Activated CD4-positive, alpha-beta T cell treated with anti-CD3 and anti-CD28 coated beads, Interleukin-2, Interleukin-6, amounts not matched to agents 100 ng/mL and 50 ng/mL, durations not matched to agents 16 hours and 8 hours (primary cell): ENCODE measurements around the gene HELZ2.

ENCODE experiments used
- DNase-seq: peaks from one replicate; pipeline ENCODE4 v3.0.0-alpha.2; 2020

Gene HELZ2

DNA sequence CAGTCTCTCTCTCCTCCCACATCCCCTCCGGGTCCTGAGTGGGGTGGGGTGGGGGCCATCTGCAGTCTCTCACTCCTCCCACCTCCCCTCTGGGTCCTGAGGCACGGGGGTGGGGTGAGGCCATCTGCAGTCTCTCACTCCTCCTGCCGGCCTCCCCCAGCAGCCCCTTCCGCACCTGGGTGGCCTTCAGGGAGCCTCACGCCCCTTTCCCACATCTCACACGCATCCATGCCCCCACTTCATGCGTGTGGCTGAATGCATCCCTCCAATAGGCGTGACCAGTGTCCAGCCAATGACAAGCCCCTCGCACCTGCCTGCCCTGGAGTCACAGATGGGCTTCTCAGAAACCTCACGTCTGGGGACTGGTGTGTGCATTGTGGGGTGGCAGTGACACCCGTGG lies 25.5 kb downstream of the HELZ2 start:
- no peak for DNase-seq

DNA sequence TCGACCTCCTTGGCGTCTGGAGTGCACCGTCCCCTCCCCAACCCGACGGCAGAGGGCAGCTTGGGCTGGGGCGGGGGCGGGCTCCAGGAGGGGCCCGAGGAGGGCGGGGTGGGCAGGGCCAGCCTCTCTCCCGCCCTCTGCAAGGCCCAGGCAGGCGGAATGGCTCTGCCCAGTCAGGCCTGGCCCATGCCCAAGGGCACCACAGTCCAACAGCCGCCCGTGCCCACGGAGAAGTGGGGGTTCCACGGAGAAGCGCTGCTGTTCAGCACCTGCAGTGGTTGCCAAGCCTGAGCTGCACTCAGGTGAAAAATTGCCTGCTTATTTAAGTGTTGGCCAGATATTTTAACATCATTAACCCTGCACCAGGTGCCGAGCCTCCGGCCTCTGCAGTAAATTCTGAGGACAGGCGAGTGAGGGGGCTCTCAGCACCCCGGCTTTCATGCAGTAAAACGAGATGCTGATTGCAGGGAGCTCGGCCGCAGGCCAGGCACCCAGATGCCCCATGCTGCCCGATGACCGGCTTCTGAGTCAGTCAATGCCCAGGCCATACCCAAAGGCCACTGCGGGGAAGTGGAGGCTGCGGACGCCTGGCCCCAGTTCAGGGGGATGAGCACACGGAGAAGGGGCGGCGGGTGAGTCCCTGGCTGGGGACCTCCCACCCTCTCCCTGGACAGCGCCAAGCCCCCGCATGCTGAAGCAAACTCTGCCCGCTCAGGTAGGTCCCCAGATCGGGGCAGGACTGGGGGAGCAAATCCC lies 26.1 kb downstream of the HELZ2 start, which contains the start of gene SRMS:
Gene SRMS, minus strand, starts transcription at position 25 of the 756 bp plus-strand sequence. CDS start 286 bp downstream, outside the sequence.
- no peak for DNase-seq

DNA sequence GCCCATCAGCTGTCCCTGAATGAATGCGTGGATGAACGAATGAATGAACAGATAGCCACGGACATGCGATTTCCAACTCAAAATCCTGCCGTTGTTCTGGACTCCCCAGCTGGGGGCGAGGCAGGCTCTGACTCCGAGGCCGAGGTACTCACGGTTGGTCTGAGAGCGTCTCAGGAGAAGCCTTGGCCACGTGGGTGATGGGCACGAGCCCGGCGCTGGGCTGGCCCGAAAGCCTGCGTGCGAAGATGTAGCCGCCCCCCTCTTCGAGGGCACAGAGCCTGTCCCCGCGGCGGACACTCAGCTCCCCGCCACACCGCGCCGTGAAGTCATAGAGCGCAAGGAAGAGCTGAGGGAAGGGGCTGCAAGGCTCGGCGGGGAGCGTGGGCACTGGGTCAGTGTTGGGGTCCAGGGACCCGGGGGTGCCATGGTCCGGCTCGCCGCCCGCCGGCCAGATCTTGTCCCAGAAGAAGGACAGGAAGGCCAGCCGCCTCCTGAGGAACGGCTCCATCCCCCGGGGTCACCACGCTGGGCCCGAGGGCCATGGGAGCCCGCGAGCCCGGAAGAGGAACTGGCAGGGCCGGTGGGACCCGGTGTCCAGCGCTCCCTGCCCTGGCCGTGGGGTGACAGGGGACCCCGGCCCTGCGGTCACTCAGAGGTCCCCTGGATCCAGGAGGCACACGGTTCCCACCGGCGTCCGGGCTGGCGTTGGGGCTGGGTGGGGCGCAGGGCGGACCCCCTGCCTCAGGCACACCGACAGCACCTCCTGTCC lies 26.9 kb downstream of the HELZ2 start:
- no peak for DNase-seq

DNA sequence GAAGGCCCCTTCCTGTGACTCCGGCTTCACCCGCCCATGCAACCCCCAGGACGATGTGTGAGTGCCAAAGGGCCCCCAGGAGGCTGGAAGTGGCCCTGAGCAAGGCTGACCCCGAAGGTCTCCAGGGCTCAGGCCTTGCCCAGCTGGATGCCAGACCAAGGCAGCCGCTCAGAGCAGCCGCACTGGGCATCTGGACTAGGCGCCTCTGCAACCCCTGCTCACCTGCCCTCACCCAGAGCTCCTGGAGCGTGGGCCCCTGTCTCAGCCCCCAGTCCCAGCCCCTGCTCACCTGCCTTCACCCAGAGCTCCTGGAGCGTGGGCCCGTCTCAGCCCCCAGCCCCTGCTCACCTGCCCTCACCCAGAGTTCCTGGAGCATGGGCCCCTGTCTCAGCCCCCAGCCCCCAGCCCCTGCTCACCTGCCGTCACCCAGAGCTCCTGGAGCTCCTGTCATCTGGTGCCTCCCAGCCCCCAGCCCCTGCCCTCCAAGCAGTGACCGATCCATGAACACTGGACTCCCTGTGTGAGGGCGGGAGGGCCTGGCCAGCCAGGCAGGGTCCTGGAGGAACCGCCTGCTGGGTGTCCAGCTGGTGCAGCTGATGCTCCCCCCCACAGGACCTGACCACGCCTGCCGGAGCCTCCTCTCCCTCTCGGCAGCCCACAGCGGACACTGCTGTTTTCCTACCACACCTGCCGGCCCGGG lies 27.6 kb downstream of the HELZ2 start:
- no peak for DNase-seq

DNA sequence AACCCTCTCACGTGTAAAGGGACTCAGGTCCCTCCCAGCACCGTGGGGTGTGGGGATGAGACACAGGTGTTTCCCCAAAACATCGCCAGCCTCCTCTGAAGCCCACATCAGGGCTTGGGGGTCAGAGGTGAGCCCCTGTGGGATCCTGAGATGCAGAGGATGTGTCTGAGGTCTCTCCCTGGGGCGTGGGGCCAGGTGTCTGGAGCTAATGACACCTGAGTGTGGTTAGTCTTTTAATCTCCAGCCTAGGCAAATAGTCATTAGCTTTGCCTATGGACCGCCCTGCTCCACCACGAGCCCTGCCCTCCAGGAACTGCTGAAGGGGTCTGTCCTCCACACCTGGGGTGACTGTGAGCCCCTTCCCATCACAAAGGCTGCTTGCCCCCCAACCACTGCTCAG lies 28.2 kb downstream of the HELZ2 start:
- DNase-seq = no peak

DNA sequence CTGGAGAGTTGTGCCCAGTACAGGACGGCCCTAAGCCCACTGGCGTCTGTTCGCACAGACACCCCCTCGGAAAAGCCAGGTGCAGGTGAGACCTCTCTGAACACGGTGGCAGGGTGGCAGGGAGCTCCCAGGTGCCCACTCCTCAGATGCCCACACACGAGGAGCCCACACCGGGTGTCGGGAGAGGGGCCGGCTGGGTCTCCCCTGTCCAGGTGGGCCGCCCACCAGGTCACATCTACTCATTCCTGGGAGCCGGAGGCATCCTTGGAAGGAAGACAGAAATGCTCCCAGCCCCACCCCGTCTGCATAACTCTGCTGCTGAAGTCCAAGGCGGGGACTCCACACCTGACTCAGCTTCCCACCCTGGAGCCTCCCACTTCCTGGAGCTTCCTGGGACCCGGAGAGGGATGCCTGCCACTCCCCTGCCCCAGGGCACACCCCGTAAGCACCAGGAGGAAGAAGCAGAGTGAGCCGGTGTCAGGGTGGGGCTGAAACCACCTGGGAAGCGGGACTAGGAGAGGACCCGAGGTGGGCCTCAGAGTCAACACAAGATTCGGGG lies 29.0 kb downstream of the HELZ2 start:
- DNase-seq = no peak

DNA sequence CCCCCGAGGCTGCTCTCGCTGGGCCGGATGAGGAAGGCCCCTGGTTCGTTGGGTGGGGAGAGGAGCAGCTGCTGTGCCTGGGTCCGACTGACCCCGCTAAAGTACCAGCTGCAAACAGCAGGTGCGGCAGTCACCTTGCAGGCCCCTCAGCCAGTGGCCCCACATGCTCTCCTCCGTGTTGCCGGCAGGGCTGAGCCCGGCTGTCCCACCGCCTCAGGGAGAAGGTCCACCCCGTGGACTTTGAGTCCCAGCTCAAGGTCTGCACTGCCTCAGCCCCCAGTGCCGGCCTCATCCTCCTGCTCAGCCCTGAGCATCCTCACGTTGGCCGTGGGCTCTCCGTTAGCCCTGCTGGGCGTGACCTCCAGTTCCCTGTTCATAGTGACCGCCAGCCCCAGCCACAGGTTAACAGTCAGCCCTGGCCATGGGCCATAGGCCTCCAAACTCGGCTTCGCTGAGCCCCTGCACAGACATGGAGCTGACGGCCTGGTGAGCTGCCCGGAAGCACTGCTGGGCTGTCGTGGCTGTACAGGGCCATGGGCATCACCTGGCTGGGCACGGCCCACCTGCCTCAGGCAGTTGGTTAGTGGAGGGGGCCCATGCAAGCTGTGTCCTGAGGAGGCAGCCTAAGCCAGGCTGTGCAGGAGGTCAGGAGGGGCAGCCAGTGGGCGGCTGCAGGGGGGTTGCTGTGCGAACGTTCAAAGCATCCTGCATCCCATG lies 29.6 kb downstream of the HELZ2 start:
- DNase-seq = no peak

DNA sequence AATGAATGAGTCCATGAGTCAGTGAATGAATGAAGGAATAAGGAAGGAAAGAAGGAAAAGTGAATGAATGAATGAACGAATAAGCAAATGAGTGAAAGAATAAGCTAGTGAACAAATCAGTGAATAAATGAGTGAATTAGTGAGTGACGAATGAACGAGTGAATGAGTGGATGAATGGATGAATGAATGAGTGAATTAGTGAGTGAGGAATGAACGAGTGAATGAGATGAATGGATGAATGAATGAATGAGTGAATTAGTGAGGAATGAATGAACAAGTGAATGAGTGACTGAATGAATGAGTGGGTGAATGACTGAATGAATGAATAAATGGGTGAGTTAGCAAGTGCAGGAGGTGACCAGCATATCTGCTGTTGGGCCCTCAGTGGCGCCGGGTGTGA lies 30.3 kb downstream of the HELZ2 start:
- DNase-seq = no peak

DNA sequence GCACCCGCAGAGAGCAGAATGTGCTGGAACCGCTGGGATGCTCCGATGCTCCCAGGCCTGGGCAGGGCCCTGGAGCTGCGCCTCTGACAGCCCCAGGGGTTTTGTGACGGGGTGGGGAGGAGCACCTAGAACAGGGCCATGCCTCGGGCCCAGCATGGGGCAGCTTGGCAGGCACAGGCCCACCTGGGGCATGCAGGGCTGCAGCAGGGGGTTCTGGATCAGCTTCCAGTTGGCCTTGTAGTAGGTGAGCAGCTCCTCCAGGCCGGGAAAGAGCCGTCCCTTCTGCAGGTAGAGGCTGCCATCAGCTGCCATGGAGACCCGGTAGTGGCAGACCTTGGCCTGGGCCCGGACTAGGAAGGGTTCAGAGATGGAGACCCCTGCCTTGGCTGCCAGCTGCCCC lies 30.9 kb downstream of the HELZ2 start:
- no peak for DNase-seq

DNA sequence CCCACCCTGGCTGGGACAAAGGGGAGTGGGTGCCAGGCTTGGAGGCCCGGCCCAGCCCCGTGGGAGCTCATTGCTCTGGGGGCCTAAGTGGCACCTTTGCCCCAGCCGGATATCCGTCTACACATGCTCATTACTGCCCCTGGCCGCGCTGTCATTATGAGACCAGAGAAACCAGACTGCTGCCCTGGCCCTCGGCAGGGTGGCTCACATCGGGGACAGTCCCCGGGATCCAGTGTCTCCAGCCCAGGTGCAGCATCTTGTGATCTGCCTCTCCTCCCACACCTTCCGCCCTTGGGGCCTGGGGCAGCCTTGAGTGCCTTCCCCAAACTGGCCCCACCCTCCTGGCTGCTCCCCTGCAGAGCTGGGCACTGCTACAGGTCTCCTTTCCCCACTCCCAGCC lies 31.3 kb downstream of the HELZ2 start:
- no peak for DNase-seq

DNA sequence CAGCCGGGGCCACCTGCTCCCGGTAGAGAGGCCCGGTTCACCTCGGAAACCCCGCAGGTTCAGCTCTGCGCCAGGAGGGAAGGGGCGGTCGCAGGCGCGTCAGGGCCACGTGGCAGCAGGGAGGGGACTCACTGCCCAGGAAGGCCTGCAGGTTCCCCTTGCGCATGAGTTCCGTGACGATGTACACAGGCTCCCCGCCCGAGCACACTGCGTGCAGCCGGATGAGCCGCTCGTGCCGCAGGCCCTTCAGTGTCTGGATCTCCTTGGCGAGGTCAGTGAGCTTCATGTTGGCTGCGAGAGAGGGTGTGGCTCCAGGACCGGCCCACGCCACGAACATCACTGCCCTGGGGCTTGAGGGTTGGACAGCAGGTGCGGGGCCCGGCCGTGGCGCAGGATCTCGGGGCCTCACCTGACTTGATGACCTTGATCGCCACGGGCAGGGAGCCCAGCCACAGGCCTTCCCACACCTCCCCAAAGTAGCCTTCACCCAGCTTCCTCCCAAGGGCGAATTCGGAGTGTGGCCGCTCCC lies 31.9 kb downstream of the HELZ2 start:
- DNase-seq = no peak

DNA sequence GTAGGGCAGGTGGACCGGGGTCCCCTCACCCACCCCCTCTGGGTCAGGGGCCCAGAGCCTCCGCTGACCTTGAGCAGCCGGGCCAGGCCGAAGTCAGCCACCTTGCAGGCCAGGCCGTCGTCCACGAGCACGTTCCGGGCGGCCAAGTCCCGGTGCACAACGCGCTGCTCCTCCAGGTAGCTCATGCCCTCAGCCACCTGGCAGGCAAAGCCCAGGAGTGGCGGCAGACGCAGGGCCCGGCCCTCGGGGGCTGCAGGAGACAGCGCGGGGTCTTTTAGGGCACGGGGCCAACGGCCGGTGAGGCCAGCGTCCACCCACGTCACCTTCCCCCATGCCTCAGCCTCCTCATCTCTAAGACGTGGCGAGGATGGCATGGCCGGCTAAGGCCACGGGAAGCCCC lies 32.7 kb downstream of the HELZ2 start:
- DNase-seq = no peak

DNA sequence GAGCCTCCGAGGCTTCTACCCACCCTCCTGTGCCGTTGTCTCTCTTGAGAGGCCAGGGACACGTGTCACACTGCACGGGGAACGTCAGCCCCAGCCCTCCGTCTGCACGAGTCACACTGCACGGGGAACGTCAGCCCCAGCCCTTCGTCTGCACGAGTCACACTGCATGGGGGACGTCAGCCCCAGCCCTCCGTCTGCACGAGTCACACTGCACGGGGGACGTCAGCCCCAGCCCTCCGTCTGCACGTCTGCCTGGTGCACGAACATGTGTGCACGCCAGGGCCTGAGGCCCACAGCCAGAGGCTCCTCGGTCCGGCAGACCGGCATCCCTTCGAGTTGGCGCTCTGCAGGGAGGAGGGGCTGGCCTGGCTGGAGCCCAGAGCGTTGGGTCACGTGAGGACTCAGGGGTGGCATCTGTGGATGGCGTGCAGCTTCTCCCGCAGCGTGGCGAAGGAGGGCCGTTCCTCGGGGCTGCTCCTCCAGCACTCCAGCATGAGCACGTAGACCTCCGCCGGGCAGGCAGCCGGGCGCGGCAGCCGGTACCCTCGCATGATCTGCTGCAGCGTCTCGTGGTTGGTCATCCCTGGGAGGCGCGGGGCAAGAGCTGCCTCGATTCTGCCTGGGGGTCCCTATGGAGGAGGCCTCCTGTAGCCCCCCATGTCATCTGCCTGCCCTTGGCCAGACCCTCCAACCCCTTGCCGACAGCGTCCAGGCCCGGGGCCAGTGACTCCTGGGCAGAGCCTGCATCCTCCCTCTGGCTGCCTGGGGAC lies 33.4 kb downstream of the HELZ2 start:
- DNase-seq = no peak

DNA sequence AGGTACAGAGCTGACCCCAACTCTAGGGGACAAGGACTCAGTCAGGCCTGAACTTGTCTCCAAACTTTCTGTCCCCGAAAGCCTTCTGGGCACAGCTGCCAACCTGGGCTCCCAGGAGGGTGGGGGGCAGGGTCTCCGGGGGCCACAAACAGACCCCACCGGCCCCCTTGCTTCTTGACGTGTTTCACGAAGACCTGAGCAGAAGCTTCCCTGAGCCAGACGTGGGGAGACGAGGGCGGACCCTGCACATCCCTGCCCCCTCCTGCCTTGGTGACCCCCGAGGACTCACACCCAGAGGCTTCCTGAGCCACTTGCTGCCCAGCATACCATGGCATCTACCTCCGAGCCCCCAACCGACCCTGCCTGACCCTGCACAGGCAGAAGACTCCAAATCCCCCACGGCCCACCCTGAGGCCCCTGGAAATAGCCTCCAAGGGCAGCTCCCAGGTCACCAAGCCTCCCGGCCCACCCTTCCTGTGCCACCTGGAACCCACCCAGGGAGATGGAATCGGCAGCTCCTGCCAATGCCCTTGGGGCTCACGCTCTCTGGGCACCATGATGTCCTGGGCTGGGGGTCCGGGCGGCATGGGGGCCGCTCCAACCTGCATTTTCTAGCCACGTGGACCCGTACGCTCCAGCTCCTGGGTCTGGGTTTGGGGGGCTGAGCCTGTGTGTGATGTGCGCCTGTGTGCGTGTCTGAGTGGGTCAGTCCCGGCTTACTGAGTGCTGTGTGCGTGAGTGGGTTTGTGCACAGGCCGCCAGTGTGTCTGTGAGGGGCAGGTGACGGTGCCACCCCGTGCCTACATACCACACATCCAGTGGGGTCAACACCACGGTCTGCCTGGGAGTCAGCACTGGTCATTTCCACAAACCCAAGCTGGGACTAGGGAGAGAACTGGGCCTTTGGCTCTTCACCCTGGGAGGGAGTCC lies 34.3 kb downstream of the HELZ2 start:
- no peak for DNase-seq

DNA sequence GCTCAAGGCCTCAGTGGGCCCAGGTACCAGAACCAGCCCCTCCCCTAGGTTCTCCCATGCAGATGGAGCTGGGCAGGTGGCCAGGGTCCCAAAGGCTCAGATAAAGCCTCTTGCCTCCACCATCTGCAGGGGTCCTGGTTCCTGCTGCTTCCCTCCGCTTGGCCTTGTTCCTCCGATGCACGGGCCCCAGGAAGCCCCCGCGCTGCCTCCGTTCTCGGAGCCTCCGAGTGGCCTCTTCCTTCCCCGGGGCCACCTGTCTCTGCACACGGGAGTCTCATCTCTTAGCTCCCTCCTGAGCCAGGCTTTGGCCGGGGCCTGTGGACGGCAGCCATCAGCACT lies 35.0 kb downstream of the HELZ2 start:
- DNase-seq = no peak

DNA sequence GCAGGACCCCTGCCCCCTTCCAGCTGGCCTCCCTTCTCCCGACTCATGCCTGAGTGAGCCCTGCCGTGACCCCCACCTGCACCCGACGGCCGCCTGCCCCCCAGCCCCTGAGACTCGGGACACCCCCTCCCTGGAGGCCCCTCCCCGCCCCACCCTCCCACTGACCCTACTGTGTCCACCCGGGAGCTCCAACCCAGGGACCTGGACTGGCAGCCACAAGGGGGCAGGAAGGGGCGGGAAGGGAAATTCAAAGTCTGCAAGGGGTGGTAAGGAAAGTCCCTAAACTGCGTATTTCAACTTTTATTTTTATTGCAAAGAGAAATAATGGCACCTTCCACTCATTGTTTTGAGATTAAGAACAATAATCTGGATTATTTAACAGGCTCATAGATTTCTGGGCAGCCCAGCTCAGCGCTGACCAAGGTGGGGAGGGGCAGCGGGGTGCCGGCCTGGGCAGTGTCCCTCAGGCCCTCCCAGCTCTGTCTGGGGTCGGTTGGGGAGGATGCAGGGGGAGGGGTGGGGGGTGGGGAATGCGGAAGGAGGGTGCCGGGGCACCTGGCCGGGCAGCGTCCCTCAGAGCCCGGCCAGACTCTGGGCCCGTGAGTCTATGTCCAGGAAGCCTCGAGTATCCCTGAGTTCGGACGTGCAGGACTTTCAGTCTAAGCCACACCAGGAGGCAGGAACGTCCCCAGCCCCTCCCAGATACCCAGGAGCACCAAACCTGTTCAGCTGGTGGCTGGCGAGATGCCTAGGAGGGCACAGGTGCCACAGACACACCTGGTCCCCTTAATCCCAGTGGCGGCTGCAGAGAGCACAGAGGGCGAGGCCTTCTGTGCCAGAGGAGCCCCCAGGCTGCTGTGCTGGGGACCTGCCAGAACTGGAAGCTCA lies 35.6 kb downstream of the HELZ2 start:
- peak; percentile 32 for DNase-seq

DNA sequence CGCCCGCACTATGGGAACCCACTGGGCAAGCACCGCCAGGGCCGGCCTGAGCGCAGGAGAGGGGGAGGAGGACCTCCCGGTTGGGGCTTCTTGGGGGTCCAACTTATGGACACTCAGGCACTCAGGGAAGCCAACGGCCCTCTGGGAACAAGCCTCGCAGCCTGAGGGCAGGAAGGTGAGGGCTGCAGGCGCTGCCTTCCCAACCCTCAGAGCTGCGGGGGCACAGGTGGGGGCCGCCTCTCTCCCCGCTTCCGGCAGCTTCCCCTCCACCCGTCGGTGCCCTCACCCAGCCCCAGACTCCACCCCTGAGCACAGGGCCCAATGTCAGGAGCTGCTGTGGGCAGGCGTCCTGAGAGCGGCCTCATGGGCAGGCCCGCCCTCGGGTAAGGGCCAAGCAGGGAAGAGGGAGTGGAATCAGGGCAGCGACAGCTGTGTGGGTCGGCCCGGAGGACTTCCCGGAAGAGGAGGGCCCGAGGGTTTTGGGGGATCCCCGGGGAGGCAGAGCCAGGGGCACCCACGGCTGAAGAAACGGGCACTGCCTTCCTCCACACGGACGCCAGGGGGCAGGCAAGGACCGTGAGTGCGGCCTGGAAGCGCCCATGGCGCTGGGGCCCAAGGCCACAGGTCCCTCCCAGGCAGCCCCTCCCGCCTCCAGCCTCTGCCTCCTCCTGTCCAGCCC lies 36.4 kb downstream of the HELZ2 start:
- DNase-seq = peak; percentile 98

DNA sequence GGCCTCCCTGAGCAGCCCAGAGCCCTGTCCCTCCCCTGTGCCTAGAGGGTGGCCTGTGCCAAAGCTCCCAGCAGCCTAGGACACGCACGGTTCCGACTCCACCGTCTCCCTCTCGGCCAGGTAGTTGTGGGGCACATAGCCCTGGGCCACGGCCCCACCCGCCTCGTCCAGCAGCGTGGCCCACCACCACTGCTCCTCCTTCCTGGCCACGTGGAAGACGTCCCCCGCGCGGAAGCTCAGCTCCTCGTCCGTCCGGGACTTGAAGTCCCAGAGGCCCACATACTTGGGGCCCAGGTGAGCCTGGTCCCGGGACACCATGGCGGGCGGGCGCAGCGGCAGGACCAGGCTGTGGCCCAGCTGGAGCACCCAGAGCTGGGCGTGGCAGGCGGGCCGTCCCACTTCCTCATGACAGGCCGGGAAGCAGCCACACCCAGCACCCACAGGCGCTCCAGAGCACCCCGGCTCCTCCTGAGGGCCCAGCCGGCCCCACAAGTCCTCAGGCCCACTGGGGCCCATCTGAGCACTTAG lies 37.0 kb downstream of the HELZ2 start, which contains the start of gene PTK6:
Gene PTK6, minus strand, starts transcription at position 380 of the 528 bp plus-strand sequence. Its CDS starts 62 bp downstream, at position 318.
- DNase-seq = peak; percentile 56
